CD4-positive, alpha-beta T cell treated with Interferon alpha-2 for 1 hour (primary cell): Measurements from ENCODE around the gene MACROD2.
"Not testable (repeated sequence)": the region's sequence is repeated elsewhere in the genome, so short reads cannot be mapped to it uniquely, and the experiment has no call there.

Experiments
- DNase-seq, 2 donors: peaks; one replicate each; pipeline ENCODE4 v3.0.0-alpha.2; 2020 to 2022

Gene MACROD2

DNA sequence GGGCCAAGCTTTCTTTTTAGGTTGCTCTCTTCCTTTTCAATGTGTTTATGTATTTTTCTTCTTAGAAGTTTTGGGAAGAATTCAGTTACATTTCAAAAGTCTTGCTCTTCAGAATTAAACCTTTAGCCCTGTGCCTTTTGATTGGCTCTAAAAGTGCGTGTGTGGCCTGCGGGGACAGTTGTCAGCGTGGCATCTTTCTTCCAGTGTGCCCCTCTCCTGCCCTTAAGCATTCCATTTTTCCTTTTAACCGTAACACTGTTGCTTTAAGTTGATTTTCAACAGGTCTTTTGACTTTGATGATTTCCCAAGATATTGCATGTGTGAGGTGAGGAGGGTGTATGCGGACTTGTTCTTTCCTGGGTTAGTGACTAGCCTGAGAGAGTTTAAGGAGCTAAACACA lies 1341.2 kb downstream of the MACROD2 start:
- no peak for DNase-seq

- DNase-seq, result no peak
Observed at GRCh38 chr20:15339264-15339663, 1343.9 kb downstream of the MACROD2 start.

DNA sequence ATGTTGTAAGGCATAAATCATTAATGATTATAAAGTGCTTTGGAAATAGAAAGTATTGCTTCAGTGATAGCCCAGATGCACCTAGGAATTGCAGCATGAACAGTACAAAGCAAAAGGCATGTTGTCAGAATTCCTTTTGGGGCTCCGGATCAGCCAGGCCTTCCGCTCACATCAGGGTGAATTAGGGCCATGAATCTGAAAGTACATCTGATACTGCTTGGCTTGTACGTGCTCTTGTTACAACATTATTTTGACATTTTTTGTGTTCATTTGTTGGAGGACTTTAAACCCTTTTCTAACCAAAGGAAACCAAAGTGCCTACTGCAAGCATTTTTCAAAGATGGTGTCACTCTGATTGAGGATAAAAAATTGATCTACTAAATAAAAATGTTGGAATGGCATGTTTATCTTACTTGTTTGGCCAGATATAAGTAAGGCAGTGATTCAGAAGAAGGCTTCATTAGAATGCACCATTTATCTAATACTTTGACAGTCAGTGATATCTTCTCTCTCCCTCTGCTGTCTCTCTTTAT lies 1347.7 kb downstream of the MACROD2 start:
- no peak for DNase-seq

DNA sequence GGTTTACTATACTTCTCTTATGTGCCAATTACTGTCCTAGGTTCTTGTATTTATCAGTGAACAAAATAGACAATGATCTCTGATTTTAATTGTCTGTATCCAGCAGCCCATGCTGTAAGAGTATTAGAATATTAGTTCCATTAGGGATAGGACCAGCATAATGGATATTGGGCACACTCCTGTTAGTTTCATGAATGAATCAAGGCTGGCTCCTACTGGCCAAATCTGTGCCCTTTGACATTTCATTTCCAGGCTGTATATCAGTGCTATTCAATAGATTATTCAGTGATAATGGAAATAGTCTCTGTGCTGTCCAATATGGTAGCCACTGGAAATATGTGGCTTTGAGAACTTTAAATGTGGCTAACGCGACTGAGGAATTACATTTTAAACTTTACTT lies 1350.0 kb downstream of the MACROD2 start:
- no peak for DNase-seq

GRCh38 chr20:15346657-15347280 lies 1351.5 kb downstream of the MACROD2 start:
- no peak for DNase-seq

DNA sequence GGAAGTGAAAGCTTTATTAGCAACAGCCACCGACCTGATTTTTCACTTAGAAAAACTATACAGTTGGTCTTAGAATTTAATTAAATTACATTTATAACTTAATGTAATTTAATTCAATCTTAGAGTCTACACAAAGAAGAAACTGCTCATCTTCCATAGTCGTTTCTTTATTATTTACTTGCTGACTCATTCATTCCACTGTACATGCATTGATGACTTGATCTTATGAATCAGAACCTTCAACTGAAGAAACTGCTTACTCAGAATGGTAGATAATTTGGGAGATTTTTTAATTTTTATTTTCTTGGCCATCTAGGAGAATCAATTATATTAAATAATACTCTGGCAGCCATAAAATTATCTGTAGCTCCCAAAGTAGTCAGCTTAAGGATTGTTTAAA lies 1363.7 kb downstream of the MACROD2 start:
- DNase-seq, result no peak

- DNase-seq, result no peak
Observed at GRCh38 chr20:15362849-15363248, 1367.5 kb downstream of the MACROD2 start.

- no peak for DNase-seq
Observed at GRCh38 chr20:15364781-15365180, 1369.5 kb downstream of the MACROD2 start.

GRCh38 chr20:15370370-15370769 lies 1375.1 kb downstream of the MACROD2 start:
- DNase-seq, result no peak

DNA sequence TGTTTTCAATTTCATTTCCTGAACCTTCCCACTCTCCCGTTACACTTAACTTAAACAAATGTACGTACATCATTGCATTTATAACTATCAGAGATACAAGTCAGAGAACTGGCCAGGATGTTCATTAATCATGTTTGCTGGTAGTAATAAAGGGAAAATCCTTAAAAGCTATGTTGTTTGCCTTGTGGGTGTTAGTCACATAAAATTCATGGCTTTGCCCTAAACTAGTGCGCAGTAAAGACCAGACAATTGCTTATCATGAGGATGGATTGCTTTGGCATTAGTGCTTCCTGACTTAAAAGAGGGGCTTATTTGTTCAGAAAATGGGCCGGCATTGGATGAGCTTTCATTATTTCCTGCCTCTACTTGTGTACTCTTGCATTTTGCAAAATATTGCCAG lies 1379.4 kb downstream of the MACROD2 start:
- no peak for DNase-seq

- DNase-seq, result no peak
Observed at GRCh38 chr20:15375836-15376235, 1380.5 kb downstream of the MACROD2 start.

GRCh38 chr20:15377603-15378002 lies 1382.3 kb downstream of the MACROD2 start:
- not testable (repeated sequence) for DNase-seq

DNA sequence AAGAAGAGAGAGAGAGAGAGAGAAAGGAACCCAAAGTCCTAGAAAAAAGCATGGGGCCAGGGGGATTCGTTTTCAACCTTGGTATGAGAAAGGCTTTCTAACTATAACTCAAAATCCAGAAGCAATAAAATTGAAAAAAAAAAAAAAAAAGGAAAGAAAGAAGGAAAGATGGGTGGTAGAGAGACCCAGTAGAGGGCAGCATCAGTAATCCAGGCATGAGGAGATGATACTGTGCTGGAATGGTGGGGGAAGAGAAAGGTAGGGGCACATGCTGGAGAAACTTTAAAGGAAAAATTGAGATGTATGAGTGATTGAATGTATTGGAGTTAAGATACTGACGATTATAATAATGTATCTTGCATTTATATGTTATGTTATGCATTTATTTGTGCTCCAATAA lies 1382.8 kb downstream of the MACROD2 start:
- no peak for DNase-seq

- no peak for DNase-seq
Observed at GRCh38 chr20:15379681-15380296, 1384.5 kb downstream of the MACROD2 start.

- DNase-seq, result no peak
Observed at GRCh38 chr20:15380770-15381169, 1385.5 kb downstream of the MACROD2 start.

- DNase-seq, result no peak
Observed at GRCh38 chr20:15387228-15387627, 1391.9 kb downstream of the MACROD2 start.

DNA sequence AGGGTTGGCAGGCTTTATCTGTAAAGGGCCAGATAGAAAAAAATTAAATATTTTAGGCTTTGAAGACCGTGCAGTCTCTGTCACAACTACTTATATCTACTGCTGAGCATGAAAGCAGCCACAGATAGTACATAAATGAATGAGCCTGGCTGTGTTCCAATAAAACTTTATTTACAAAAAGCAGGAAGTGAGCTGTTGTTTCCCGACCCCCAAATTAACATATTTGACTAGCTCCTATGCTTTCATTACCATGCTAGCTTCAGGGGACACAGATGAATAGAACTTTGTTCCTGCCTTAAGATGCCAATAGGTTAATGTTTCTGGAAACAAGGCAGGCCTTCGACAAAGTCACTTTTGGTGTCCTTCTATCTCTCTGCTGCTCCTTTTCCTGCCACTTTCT lies 1400.1 kb downstream of the MACROD2 start:
- no peak for DNase-seq

GRCh38 chr20:15396026-15396425 lies 1400.7 kb downstream of the MACROD2 start:
- no peak for DNase-seq

DNA sequence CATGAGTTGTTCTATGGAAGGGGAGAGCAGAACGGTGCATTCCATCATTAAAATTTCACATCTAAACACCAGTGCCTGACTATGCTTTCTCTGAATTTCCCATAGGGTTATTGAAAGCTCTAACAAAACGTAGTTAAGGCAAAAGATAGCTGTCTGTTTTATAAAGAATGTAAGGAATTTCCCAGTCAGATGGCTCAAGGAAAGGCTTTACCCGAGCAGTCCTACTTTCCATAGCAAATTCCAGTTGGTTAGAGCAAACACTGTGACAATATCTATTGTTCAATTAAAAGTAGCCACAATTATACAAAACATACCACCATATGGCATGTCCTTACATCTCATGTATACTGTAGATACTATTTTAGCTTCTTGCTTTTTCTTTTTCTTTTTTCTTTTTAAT lies 1401.6 kb downstream of the MACROD2 start:
- no peak for DNase-seq

DNA sequence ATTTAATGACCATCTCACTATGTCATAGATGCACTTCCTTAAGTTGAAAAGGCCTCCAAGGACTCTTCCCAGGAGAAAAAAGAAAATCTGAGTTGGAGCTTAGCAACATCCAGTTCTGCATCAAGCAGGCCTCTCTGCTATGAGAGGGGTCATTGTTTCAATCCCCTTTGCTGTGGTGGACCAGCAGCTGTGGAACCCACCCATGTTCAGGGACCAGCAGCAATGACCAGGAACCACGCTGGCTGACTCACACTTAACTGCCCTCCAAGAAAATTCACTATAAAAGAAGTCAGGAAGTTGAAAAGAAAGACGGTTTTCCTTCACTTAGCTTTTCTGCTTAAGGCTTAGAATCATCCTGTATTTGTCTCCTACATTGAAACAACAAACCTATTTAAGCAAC lies 1404.5 kb downstream of the MACROD2 start:
- DNase-seq, result no peak

- no peak for DNase-seq
Observed at GRCh38 chr20:15406072-15406471, 1410.8 kb downstream of the MACROD2 start.

GRCh38 chr20:15411781-15412180 lies 1416.5 kb downstream of the MACROD2 start:
- no peak for DNase-seq

DNA sequence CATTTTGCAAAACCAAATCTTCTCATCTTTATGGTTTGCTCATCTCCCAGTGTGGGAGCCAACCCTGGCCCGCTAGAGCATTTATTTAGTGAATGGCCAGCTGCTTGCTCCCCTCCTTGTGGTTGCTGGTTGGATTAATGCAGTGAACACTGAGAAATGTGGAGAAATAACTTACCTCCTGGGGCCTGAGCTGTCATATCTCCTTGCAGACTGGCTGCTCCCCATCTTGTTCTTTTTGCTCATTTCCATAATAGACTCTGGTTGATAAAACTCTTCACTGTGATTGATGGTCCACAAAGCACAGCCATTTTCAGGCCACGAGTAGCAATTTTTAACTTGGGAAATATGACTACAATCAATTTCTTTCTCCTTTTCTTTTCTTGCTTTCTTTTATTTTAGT lies 1420.6 kb downstream of the MACROD2 start:
- DNase-seq, result no peak

DNA sequence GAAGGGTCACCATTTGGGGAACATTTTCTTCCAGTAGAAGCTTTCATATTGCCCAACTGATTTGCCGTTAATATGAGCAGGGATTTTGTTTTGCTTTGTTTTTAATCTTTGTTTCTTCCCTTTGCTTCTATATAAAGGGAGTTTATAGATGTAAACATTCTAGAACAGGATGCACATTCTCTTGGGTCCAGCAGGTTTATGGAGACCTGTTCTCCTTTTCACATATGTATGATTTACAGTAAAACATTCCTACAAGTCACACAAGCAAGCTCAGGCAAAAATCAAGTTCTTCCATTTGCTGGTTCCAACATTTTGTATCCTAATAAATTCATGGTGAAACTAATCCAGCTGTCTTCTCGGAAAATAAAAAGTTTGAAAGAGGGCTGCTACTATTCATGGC lies 1424.5 kb downstream of the MACROD2 start:
- DNase-seq, result no peak

DNA sequence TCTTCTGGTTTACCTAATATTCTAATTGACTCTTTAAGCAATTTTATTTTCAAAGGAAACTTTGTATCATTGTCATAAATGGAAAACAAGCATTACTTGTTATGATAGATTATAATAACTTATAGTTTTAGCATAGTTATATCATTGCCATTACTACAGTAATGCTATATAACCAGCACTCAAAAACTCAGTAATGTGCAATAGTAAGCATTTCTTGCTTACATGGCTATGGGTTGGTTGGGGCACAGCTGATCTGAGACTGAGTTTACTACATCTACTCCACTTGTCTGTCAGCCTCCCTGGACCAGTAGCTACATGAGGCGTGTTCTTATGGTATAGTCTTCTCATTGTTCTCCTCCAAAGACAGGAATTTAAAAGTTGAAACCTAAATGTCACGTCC lies 1427.7 kb downstream of the MACROD2 start:
- DNase-seq, result no peak
